GM12878 (cell line): Measurements from ENCODE around the gene TSEN54.

Source experiments
- BHLHE40 ChIP-seq, 2 experiments: fragments of 450-650 bp in 1 of 2; IDR thresholded peaks; 2 replicates each; pipeline ENCODE4 v1.6.1; 2011 to 2017; ENCODE audit warnings: low read depth in 2 of 2, borderline replicate concordance in 1 of 2, improper control_type of control experiment in 1 of 2, low read length in 1 of 2, mild to moderate bottlenecking in 1 of 2
- POLR2A ChIP-seq: IDR thresholded peaks from 2 replicates; pipeline ENCODE4 v1.6.1; 2011; ENCODE audit warnings: low read depth, mild to moderate bottlenecking, low read length
- POLR2AphosphoS5 ChIP-seq: IDR thresholded peaks from 2 replicates; pipeline ENCODE4 v1.6.1; 2011; ENCODE audit warnings: mild to moderate bottlenecking, low read length, inconsistent platforms
- RAD21 ChIP-seq: IDR thresholded peaks from 2 replicates; pipeline ENCODE4 v1.6.1; 2011; ENCODE audit warnings: mild to moderate bottlenecking, low read depth, low read length, moderate library complexity; ENCODE audit not compliant: insufficient read depth
- RCOR1 ChIP-seq: conservative IDR thresholded peaks from 2 replicates; pipeline ENCODE4 v1.6.1; 2012; ENCODE audit warnings: low read depth, low read length, improper control_type of control experiment
- YY1 ChIP-seq: IDR thresholded peaks from 2 replicates; pipeline ENCODE4 v1.6.1; 2011; ENCODE audit warnings: low read depth, mild to moderate bottlenecking, low read length
- TF ChIP-seq, protein P1 (sequence below), 3 experiments: IDR thresholded peaks in 2 of 3; conservative IDR thresholded peaks in 1 of 3; 2 replicates each; pipeline ENCODE4 v1.5.1; 2011; ENCODE audit warnings: low read depth in 3 of 3, low read length in 3 of 3, mild to moderate bottlenecking in 3 of 3, control low read depth in 2 of 3, moderate library complexity in 2 of 3, inconsistent platforms in 1 of 3, mixed read lengths in 1 of 3; ENCODE audit not compliant: control insufficient read depth in 2 of 3, insufficient read depth in 1 of 3; ENCODE audit errors: extremely low read depth in 1 of 3

DNA sequence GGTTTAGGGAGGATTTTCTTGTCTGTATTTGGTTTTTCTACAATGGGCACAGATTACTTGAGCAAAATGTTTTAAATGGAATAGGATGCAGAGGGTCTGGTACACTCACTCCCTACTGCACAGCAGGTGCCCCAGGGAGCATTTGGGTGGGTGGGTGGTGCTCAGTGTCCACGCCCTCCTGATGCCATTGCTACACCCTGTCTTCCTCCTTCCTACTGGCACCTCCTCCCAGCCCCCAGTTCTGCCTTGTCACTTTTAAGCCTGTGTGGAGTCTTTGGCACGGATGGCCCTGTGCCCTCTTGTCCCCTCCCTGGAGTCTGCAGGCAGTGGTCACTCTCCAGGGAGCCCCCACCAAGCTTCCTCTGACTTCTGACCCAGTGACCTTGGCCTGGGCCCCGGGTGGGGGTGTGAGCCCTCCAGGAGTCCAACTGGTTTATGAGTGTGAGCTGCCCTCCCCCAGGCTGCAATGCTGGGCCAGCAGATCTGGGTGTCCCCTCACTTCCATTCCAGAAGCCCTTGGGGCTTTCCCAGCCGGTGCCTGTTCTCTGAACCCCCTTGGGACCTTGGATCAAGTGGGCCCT is 24.7 kb downstream of the TSEN54 start:
- no peak for TF ChIP-seq YY1
- no peak for TF ChIP-seq POLR2AphosphoS5
- TF ChIP-seq, protein P1, sequence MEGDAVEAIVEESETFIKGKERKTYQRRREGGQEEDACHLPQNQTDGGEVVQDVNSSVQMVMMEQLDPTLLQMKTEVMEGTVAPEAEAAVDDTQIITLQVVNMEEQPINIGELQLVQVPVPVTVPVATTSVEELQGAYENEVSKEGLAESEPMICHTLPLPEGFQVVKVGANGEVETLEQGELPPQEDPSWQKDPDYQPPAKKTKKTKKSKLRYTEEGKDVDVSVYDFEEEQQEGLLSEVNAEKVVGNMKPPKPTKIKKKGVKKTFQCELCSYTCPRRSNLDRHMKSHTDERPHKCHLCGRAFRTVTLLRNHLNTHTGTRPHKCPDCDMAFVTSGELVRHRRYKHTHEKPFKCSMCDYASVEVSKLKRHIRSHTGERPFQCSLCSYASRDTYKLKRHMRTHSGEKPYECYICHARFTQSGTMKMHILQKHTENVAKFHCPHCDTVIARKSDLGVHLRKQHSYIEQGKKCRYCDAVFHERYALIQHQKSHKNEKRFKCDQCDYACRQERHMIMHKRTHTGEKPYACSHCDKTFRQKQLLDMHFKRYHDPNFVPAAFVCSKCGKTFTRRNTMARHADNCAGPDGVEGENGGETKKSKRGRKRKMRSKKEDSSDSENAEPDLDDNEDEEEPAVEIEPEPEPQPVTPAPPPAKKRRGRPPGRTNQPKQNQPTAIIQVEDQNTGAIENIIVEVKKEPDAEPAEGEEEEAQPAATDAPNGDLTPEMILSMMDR (IDR thresholded peaks at IDR 0.05 in 2 of 3, conservative IDR thresholded peaks at IDR 0.05 in 1 of 3; ENCODE audit: control insufficient read depth in 2 of 3, extremely low read depth in 1 of 3, insufficient read depth in 1 of 3, low read depth in 3 of 3, low read length in 3 of 3), result no peak
- TF ChIP-seq RAD21, result no peak
- no peak for TF ChIP-seq BHLHE40 (IDR thresholded peaks at IDR 0.05; ENCODE audit: borderline replicate concordance in 1 of 2, low read depth in 2 of 2, low read length in 1 of 2)
- TF ChIP-seq POLR2A, result no peak
- no peak for TF ChIP-seq RCOR1
